ENCODE measurements around the gene NECAB3. TPM values are rescaled to one million over a fixed set of nuclear protein-coding genes. Genes with fewer than 3 reads are reported as not detected.

NECAB3 gene
- total RNA-seq, 4 donors from 2014 or later: 30.6 to 71.9 (median 52.9) TPM

DNA sequence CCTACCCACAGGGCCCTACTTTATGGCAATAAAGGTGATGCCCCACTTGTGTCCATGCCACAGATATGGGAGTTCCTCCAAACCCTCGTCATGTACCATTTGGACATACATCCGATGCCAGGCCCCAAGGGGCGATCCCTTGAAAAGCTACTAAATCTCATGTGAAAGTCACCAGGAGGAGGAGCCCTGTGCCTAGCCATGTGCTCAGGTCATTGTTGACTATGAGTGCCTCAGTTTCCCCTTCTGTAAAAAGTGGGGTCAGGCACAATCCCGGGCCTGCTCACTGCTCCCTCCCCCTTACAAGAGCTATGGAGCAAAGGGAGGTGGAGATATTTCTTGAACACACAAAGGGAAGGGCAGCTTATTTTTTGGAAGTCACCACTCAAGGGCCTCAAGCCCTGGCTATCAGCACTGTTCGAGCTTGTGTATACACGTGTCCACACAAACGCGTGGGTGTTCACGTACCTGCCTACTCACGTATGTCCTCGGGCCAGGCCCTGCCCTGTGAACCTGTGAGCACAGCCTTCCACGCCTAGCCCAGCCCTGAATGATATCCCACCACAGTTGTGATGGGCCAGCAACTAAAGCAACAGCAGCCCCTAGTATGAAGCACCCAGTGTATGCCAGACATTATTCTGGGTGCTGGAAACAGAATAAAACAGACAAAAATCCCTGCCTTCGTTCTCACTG, 5.6 kb downstream of the NECAB3 start:
- WGBS, 2 donors (ENCODE audit: low coverage in 1 of 2): 88 to 100% methylated on average over 1 to 3 of the region's 13 CpGs

DNA sequence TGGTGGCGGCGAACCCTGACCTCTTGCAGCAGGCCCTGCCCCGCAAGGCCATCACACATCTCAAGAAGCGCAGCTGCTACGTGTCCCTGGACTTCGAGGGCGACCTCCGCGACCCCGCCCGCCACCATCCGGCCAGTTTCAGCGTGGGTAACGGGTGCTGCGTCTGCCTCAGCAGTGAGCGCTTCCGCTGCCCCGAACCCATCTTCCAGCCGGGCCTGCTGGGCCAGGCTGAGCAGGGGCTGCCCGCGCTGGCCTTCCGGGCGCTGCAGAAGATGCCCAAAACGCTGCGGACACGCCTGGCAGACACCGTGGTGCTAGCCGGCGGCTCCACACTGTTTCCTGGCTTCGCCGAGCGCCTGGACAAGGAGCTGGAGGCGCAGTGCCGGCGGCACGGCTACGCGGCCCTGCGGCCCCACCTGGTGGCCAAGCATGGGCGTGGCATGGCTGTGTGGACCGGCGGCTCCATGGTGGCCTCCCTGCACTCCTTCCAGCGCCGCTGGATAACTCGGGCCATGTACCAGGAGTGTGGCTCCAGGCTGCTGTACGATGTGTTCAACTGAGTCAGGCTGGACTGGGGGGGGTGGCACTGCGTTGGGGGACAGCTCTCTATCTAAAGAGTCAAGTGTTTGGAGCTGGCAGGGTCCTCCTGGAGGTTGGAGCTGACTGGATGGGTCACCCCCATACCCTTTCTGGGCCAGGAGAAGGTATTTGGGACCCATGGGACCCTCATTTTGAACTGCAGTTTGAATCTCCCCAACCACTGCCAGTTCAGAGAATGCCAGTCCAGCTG, 6.4 kb downstream of the NECAB3 start:
- Histone ChIP-seq H3K36me3 (peaks cover 0 to 36% of the 10 kb centered on the region in 2 donors), H3K4me3 (peak overlapping the region; percentile 24 to 69), H3K27ac (peak overlapping the region; percentile 36 to 96 (median 92)), H3K4me1 (peaks cover 0 to 90% (median 26%) of the 10 kb centered on the region in 3 donors), H3K27me3 (no peaks in the 10 kb centered on the region), H3K9me3 (no peaks in the 10 kb centered on the region)
- peak; percentile 65 for ATAC-seq
- TF ChIP-seq, protein P1, sequence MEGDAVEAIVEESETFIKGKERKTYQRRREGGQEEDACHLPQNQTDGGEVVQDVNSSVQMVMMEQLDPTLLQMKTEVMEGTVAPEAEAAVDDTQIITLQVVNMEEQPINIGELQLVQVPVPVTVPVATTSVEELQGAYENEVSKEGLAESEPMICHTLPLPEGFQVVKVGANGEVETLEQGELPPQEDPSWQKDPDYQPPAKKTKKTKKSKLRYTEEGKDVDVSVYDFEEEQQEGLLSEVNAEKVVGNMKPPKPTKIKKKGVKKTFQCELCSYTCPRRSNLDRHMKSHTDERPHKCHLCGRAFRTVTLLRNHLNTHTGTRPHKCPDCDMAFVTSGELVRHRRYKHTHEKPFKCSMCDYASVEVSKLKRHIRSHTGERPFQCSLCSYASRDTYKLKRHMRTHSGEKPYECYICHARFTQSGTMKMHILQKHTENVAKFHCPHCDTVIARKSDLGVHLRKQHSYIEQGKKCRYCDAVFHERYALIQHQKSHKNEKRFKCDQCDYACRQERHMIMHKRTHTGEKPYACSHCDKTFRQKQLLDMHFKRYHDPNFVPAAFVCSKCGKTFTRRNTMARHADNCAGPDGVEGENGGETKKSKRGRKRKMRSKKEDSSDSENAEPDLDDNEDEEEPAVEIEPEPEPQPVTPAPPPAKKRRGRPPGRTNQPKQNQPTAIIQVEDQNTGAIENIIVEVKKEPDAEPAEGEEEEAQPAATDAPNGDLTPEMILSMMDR (IDR thresholded peaks at IDR 0.05): peak in 3 of 4 experiments; percentile 89 to 99 (median 92)
- TF ChIP-seq POLR2A (IDR thresholded peaks at IDR 0.05): no peak
- no peak for TF ChIP-seq POLR2AphosphoS5 (IDR thresholded peaks at IDR 0.05)
- TF ChIP-seq EP300 (IDR thresholded peaks at IDR 0.05): no peak
- WGBS, 2 donors (ENCODE audit: low coverage in 1 of 2): no CpG with 5 or more reads among the region's 47 CpGs

More for the DNA sequence above, 5.6 kb downstream of the NECAB3 start:
- no peak for ATAC-seq
- H3K4me3 ChIP-seq: peak overlapping the region in 1 of 2 donors; percentile 69
- no peaks in the 10 kb centered on the region for H3K27me3 ChIP-seq
- H3K36me3 ChIP-seq: peaks cover 0 to 36% of the 10 kb centered on the region in 2 donors
- no peak for TF ChIP-seq POLR2AphosphoS5 (IDR thresholded peaks at IDR 0.05)
- no peak for TF ChIP-seq EP300 (IDR thresholded peaks at IDR 0.05)
- no peak for TF ChIP-seq POLR2A (IDR thresholded peaks at IDR 0.05)
- TF ChIP-seq, protein P1 (IDR thresholded peaks at IDR 0.05): no peak
- H3K4me1 ChIP-seq: peaks cover 0 to 94% (median 32%) of the 10 kb centered on the region in 3 donors
- H3K27ac ChIP-seq: peak overlapping the region in 3 of 4 donors; percentile 89 to 96 (median 95)
- no peaks in the 10 kb centered on the region for H3K9me3 ChIP-seq

DNA sequence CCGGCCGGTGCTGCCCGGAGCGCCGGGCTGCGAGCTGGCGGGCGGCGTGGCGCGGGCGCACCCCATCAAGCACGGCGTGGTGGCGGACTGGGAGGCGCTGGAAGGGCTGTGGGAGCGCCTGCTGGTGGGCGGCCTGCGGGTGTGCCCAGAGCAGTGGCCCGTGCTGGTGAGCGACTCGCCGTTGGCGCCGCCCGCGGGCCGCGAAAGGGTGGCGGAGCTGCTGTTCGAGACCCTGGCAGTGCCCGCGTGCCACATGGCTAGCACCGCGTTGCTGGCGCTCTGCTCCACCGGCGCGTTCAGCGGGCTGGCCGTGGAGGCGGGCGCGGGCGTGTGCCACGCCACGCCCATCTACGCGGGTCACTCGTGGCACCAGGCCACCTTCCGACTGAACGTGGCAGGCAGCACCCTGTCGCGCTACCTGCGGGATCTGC, 7.0 kb downstream of the NECAB3 start:
- Histone ChIP-seq H3K9me3 (no peaks in the 10 kb centered on the region), H3K27me3 (no peaks in the 10 kb centered on the region), H3K36me3 (peaks cover 0 to 36% of the 10 kb centered on the region in 2 donors), H3K4me3 (peak overlapping the region; percentile 24 to 69), H3K27ac (peak overlapping the region; percentile 36 to 96 (median 92)), H3K4me1 (peaks cover 0 to 90% (median 20%) of the 10 kb centered on the region in 3 donors)
- TF ChIP-seq, protein P1 (IDR thresholded peaks at IDR 0.05): no peak
- peak in 1 of 2 donors; percentile 17 for TF ChIP-seq POLR2A (IDR thresholded peaks at IDR 0.05)
- TF ChIP-seq EP300 (IDR thresholded peaks at IDR 0.05): no peak
- peak; percentile 18 for TF ChIP-seq POLR2AphosphoS5 (IDR thresholded peaks at IDR 0.05)
- no CpG with 5 or more reads among the region's 55 CpGs for WGBS, 2 donors (ENCODE audit: low coverage in 1 of 2)
- peak; percentile 29 for ATAC-seq

DNA sequence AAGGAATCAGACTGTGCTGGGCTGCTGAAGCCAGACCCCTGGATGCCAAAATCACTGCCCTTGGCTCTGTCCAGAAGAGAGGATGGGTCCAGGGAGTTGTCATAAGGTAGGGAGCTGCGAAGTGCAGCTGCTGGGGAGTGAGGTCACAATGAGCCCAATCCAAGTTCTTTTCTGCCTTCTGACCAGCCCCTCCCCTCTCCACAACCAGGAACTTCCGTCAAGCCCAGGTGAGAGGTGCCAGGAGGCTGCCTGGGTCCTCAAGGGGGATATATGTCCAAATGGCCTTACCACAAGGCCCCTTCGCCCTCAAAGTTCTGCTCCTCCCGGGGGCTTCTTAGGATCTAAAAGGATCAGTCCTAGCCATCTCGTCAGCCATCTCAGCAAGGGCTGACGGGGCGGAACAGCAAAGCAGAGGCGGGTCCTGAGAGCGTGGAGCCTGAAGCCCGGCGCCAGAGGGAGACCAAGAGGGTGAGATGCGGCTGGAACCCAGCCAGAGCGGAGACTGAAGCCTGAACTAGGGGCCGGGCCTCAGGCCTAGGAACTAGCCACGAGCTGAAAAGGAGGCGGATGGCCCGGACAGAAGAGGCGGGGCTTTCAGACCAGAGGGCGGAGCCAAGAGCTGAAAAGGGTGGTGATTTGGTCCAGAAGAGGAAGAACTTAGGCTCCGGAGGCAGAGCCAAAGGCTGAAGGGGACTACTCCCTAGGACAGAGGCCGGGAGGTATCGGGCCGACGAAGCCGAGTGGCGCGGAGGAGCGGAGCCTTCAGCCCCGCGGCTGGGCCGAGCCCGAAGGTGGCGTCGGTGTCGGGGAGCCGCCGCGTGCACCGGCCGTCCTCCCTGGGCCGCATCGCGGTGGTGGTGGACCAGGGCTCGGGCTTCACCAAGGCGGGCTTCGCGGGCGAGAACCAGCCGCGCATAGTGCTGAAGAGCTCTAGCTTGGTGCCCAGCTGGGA, 7.7 kb downstream of the NECAB3 start, which contains the start of gene ACTL10:
ACTL10 (plus strand) TSS at position 651 of the 952 bp plus-strand sequence. CDS start 555 bp downstream, outside the sequence.
- peak; percentile 88 for ATAC-seq
- Histone ChIP-seq H3K27ac (peak within 1 kb of the TSS; percentile 85 to 96 (median 92)), H3K9me3 (no peaks in the 10 kb centered on the region), H3K4me3 (peak within 1 kb of the TSS; percentile 24 to 69), H3K4me1 (peaks cover 0 to 87% (median 17%) of the 10 kb centered on the region in 3 donors), H3K36me3 (peaks cover 0 to 34% of the 10 kb centered on the region in 2 donors), H3K27me3 (no peaks in the 10 kb centered on the region)
- TF ChIP-seq, protein P1 (IDR thresholded peaks at IDR 0.05): peak in 3 of 4 experiments; percentile 40 to 50 (median 47)
- TF ChIP-seq POLR2AphosphoS5 (IDR thresholded peaks at IDR 0.05): peak; percentile 70
- no peak for TF ChIP-seq EP300 (IDR thresholded peaks at IDR 0.05)
- TF ChIP-seq POLR2A (IDR thresholded peaks at IDR 0.05): peak; percentile 59 to 67
- 0% methylated on average over 1 to 3 of the region's 50 CpGs for WGBS, 2 donors (ENCODE audit: low coverage in 1 of 2)
